ENCODE results near the gene NID2. TPM values are rescaled to one million over a fixed set of nuclear protein-coding genes. Genes with fewer than 3 reads are reported as not detected.

The NID2 gene
- total and polyA plus RNA-seq, 4 donors: 3.4 to 116 (median 7.8) TPM

GRCh38 chr14:52095336-52095735 is 26.5 kb upstream of the NID2 start:
- no peak for ATAC-seq (ENCODE audit: insufficient read depth, low FRiP score)
- Histone ChIP-seq H3K9ac (ENCODE audit: insufficient read depth in 1 of 2, low read length in 2 of 2) (no peak overlapping the region), H3K36me3 (ENCODE audit: control insufficient read depth in 4 of 4, insufficient read depth in 4 of 4, low read length in 4 of 4) (no peaks in the 10 kb centered on the region), H3K4me3 (no peak overlapping the region), H3K27ac (ENCODE audit: low read depth in 1 of 2, low read length in 1 of 2) (no peak overlapping the region), H3K9me3 (ENCODE audit: control insufficient read depth in 4 of 4, insufficient read depth in 3 of 4, low read length in 3 of 4) (no peaks in the 10 kb centered on the region), H3K4me1 (ENCODE audit: control insufficient read depth in 5 of 5, insufficient read depth in 5 of 5, low read length in 5 of 5) (peaks cover 0 to 2% (median 0%) of the 10 kb centered on the region in 5 donors), H3K27me3 (ENCODE audit: control insufficient read depth in 3 of 3, insufficient read depth in 3 of 3, low read length in 2 of 3) (no peaks in the 10 kb centered on the region)
- 73 to 75% methylated on average over 3 of the region's 3 CpGs for WGBS, 2 donors
- DNase-seq: no peak
- TF ChIP-seq CTCF (IDR thresholded peaks at IDR 0.05; ENCODE audit: control extremely low read depth, extremely low read depth): no peak

GRCh38 chr14:52094546-52095271 is 25.9 kb upstream of the NID2 start:
- 64 to 66% methylated on average over 4 of the region's 4 CpGs for WGBS, 2 donors
- Histone ChIP-seq H3K9ac (ENCODE audit: insufficient read depth in 1 of 2, low read length in 2 of 2) (no peak overlapping the region), H3K36me3 (ENCODE audit: control insufficient read depth in 4 of 4, insufficient read depth in 4 of 4, low read length in 4 of 4) (no peaks in the 10 kb centered on the region), H3K4me3 (no peak overlapping the region), H3K27me3 (ENCODE audit: control insufficient read depth in 3 of 3, insufficient read depth in 3 of 3, low read length in 2 of 3) (no peaks in the 10 kb centered on the region), H3K27ac (ENCODE audit: low read depth in 1 of 2, low read length in 1 of 2) (no peak overlapping the region), H3K4me1 (ENCODE audit: control insufficient read depth in 5 of 5, insufficient read depth in 5 of 5, low read length in 5 of 5) (peaks cover 0 to 2% (median 0%) of the 10 kb centered on the region in 5 donors), H3K9me3 (ENCODE audit: control insufficient read depth in 4 of 4, insufficient read depth in 3 of 4, low read length in 3 of 4) (no peaks in the 10 kb centered on the region)
- ATAC-seq (ENCODE audit: insufficient read depth, low FRiP score) (no peak), DNase-seq (no peak)
- no peak for TF ChIP-seq CTCF (IDR thresholded peaks at IDR 0.05; ENCODE audit: control extremely low read depth, extremely low read depth)

- no peak for ATAC-seq (ENCODE audit: insufficient read depth, low FRiP score)
- Histone ChIP-seq H3K4me3 (no peak overlapping the region), H3K4me1 (ENCODE audit: control insufficient read depth in 5 of 5, insufficient read depth in 5 of 5, low read length in 5 of 5) (peaks cover 0 to 10% (median 2%) of the 10 kb centered on the region in 5 donors), H3K36me3 (ENCODE audit: control insufficient read depth in 4 of 4, insufficient read depth in 4 of 4, low read length in 4 of 4) (no peaks in the 10 kb centered on the region), H3K9me3 (ENCODE audit: control insufficient read depth in 4 of 4, insufficient read depth in 3 of 4, low read length in 3 of 4) (no peaks in the 10 kb centered on the region), H3K27ac (ENCODE audit: low read depth in 1 of 2, low read length in 1 of 2) (no peak overlapping the region), H3K27me3 (ENCODE audit: control insufficient read depth in 3 of 3, insufficient read depth in 3 of 3, low read length in 2 of 3) (no peaks in the 10 kb centered on the region), H3K9ac (ENCODE audit: insufficient read depth in 1 of 2, low read length in 2 of 2) (no peak overlapping the region)
- no peak for TF ChIP-seq CTCF (IDR thresholded peaks at IDR 0.05; ENCODE audit: control extremely low read depth, extremely low read depth)
- peak in 1 of 3 donors; percentile 57 for DNase-seq
These were observed 23.1 kb upstream of the NID2 start for GRCh38 chr14:52091928-52092327.

DNA sequence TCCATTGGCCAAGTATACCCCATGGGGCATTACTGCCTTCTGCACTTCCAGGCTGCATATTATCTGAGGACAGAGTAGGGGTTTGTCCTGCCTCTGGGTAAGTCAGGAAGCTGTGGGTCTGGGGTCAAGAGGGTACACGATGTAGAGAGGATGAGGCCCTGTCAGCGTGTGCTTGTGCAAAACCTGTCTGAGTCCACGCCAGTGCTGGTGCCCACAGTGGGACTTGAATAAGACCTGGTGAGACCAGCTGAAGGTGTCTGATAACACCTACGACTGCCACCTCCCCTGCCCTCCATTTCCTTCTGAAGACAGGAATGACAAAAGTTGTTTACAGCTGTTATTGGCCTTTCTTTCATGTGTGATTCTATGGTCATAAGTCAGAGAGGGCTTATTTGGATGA is 22.1 kb upstream of the NID2 start:
- 75 to 77% methylated on average over 4 of the region's 4 CpGs for WGBS, 2 donors

More for the DNA sequence above, 22.1 kb upstream of the NID2 start:
- peak overlapping the region; percentile 4 for H3K4me3 ChIP-seq
- H3K27me3 ChIP-seq (ENCODE audit: control insufficient read depth in 3 of 3, insufficient read depth in 3 of 3, low read length in 2 of 3): no peaks in the 10 kb centered on the region
- no peak for TF ChIP-seq CTCF (IDR thresholded peaks at IDR 0.05; ENCODE audit: control extremely low read depth, extremely low read depth)
- no peaks in the 10 kb centered on the region for H3K36me3 ChIP-seq (ENCODE audit: control insufficient read depth in 4 of 4, insufficient read depth in 4 of 4, low read length in 4 of 4)
- ATAC-seq (ENCODE audit: insufficient read depth, low FRiP score) (no peak), DNase-seq (no peak)
- H3K27ac ChIP-seq (ENCODE audit: low read depth in 1 of 2, low read length in 1 of 2): no peak overlapping the region
- no peaks in the 10 kb centered on the region for H3K9me3 ChIP-seq (ENCODE audit: control insufficient read depth in 4 of 4, insufficient read depth in 3 of 4, low read length in 3 of 4)
- H3K9ac ChIP-seq (ENCODE audit: insufficient read depth in 1 of 2, low read length in 2 of 2): no peak overlapping the region
- peaks cover 0 to 10% (median 6%) of the 10 kb centered on the region in 5 donors for H3K4me1 ChIP-seq (ENCODE audit: control insufficient read depth in 5 of 5, insufficient read depth in 5 of 5, low read length in 5 of 5)
